ENCODE measurements around the gene ZFYVE9. TPM values are rescaled to one million over a fixed set of nuclear protein-coding genes. Genes with fewer than 3 reads are reported as not detected.

Gene ZFYVE9
- total RNA-seq, 1 experiment from 2014 or later = 19.6 TPM

DNA sequence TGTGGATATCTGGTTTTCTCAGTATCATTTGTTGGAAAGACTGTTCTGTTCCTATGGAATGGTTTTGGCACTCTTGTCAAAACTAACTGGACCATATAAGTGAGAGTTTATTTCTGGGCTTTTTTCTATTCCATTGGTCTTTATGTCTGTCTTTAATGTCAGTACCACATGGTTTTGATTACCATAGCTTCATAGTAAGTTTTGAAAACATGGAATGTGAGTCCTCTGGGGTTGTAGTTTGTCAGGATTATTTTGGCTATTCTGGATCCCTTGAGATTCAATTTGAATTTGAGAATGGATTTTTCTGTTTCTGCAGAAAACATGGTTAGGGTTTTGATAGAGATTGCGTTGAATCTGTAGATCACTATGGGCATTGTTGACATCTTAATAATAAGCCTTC is 107.9 kb downstream of the ZFYVE9 start (continued):
- TF ChIP-seq, protein P1, sequence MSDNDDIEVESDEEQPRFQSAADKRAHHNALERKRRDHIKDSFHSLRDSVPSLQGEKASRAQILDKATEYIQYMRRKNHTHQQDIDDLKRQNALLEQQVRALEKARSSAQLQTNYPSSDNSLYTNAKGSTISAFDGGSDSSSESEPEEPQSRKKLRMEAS (CRISPR knock-in tag; IDR thresholded peaks at IDR 0.05) = no peak
- TF ChIP-seq, protein P2, sequence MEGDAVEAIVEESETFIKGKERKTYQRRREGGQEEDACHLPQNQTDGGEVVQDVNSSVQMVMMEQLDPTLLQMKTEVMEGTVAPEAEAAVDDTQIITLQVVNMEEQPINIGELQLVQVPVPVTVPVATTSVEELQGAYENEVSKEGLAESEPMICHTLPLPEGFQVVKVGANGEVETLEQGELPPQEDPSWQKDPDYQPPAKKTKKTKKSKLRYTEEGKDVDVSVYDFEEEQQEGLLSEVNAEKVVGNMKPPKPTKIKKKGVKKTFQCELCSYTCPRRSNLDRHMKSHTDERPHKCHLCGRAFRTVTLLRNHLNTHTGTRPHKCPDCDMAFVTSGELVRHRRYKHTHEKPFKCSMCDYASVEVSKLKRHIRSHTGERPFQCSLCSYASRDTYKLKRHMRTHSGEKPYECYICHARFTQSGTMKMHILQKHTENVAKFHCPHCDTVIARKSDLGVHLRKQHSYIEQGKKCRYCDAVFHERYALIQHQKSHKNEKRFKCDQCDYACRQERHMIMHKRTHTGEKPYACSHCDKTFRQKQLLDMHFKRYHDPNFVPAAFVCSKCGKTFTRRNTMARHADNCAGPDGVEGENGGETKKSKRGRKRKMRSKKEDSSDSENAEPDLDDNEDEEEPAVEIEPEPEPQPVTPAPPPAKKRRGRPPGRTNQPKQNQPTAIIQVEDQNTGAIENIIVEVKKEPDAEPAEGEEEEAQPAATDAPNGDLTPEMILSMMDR (IDR thresholded peaks at IDR 0.05) = no peak

DNA sequence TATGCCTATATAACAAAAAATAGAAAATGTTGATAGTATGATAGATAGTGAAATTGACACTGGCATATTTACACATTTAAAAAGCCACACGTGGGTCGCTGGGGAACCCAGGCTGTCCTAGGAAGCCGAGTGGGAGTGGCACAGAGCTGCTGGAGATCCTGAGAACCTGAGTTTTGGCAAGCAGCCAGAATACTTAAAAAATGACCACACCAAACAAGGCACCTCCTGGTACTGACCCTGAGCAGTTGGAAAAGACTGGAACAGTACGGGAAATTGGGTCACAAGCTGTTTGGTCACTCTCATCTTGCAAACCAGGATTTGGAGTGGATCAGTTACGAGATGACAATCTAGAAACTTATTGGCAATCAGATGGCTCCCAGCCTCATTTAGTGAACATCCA is 111.5 kb downstream of the ZFYVE9 start:
- ATAC-seq = no peak
- CTCF ChIA-PET = no interaction called here

DNA sequence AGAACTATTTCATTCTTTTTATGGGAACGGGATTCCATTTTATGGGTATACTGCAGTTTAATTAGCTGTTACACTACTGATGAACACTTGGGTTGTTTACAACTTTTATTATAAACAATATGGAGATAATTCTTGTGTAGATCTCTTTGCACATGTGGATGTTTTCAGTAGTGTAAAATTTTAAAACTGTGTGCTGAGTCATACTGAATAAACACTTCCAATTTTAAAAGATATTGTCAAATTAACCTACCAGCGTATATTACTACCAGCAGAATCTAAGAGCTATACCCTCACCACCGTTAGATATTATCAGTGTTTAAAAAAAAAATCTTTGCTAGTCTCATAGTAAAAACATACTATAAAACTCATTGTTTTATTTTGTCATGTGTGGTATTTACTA is 118.0 kb downstream of the ZFYVE9 start:
- no peaks in the 10 kb centered on the region for H3K4me1 Mint-ChIP-seq

More for the DNA sequence above, 111.5 kb downstream of the ZFYVE9 start:
- Mint-ChIP-seq H3K27me3 (ENCODE audit: low read depth) (no peaks in the 10 kb centered on the region), H3K27ac (no peak overlapping the region), H3K4me1 (peaks cover 6% of the 10 kb centered on the region; the same call in 1 of the 2 replicates), H3K36me3 (no peaks in the 10 kb centered on the region), H3K4me3 (no peak overlapping the region), H3K9me3 (no peaks in the 10 kb centered on the region)
- POLR2A ChIA-PET = no interaction called here
- no peak for DNase-seq (ENCODE audit: low spot score)
- no peak for TF ChIP-seq ZNF263 (CRISPR knock-in tag; IDR thresholded peaks at IDR 0.05; ENCODE audit: low read depth)
- TF ChIP-seq NR1H2 (CRISPR knock-in tag; IDR thresholded peaks at IDR 0.05) = no peak
- no peak for TF ChIP-seq ARID4B (CRISPR knock-in tag; IDR thresholded peaks at IDR 0.05; ENCODE audit: borderline replicate concordance)

More for the DNA sequence above, 118.0 kb downstream of the ZFYVE9 start:
- POLR2A ChIA-PET = no interaction called here
- CTCF ChIA-PET = interaction anchor here (0.8 kb wide), 1 partner anchor 9 kb away, joined by 3 read pairs; no protein-coding TSS in a partner anchor
- no peaks in the 10 kb centered on the region for H3K9me3 Mint-ChIP-seq
- TF ChIP-seq NR1H2 (CRISPR knock-in tag; IDR thresholded peaks at IDR 0.05) (no peak), ZNF281 (CRISPR knock-in tag; IDR thresholded peaks at IDR 0.05) (no peak), ZNF416 (CRISPR knock-in tag; IDR thresholded peaks at IDR 0.05) (no peak), FOXK1 (CRISPR knock-in tag; IDR thresholded peaks at IDR 0.05) (no peak), HMGXB4 (CRISPR knock-in tag; IDR thresholded peaks at IDR 0.05) (no peak), NFATC4 (CRISPR knock-in tag; IDR thresholded peaks at IDR 0.05) (no peak), CREB1 (CRISPR knock-in tag; IDR thresholded peaks at IDR 0.05) (no peak)
- TF ChIP-seq, protein P3, sequence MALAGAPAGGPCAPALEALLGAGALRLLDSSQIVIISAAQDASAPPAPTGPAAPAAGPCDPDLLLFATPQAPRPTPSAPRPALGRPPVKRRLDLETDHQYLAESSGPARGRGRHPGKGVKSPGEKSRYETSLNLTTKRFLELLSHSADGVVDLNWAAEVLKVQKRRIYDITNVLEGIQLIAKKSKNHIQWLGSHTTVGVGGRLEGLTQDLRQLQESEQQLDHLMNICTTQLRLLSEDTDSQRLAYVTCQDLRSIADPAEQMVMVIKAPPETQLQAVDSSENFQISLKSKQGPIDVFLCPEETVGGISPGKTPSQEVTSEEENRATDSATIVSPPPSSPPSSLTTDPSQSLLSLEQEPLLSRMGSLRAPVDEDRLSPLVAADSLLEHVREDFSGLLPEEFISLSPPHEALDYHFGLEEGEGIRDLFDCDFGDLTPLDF (CRISPR knock-in tag; IDR thresholded peaks at IDR 0.05) = no peak
- DNase-seq (ENCODE audit: low spot score) = no peak
- no peaks in the 10 kb centered on the region for H3K36me3 Mint-ChIP-seq
- H3K4me3 Mint-ChIP-seq = no peak overlapping the region
- no peak for ATAC-seq
- H3K27ac Mint-ChIP-seq = no peak overlapping the region
- H3K27me3 Mint-ChIP-seq (ENCODE audit: low read depth) = no peaks in the 10 kb centered on the region

All from WTC11 (cell line).